ENCODE measurements around the gene CNTNAP5.

DNA sequence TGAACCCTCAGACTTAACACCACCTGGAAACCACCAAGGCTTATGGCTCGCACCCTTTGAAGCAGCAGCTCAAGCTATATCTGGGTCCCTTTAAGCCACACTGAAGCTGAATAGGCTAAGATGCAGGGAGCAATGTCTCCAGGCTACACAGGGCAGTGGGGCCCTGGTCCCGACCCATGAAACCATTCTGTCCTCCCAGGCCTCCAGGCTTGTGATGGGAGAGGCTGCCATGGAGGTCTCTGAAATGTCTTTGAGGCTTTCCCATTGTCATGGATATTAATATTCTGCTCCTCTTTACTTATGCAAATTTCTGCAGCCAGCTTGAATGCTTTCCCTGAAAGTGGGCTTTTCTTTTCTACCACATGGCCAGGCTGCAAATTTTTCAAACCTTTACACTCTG, 608.7 kb downstream of the CNTNAP5 start:
- no peak for TF ChIP-seq POLR2A (IDR thresholded peaks at IDR 0.05; ENCODE audit: low read depth)
- TF ChIP-seq, protein P1, sequence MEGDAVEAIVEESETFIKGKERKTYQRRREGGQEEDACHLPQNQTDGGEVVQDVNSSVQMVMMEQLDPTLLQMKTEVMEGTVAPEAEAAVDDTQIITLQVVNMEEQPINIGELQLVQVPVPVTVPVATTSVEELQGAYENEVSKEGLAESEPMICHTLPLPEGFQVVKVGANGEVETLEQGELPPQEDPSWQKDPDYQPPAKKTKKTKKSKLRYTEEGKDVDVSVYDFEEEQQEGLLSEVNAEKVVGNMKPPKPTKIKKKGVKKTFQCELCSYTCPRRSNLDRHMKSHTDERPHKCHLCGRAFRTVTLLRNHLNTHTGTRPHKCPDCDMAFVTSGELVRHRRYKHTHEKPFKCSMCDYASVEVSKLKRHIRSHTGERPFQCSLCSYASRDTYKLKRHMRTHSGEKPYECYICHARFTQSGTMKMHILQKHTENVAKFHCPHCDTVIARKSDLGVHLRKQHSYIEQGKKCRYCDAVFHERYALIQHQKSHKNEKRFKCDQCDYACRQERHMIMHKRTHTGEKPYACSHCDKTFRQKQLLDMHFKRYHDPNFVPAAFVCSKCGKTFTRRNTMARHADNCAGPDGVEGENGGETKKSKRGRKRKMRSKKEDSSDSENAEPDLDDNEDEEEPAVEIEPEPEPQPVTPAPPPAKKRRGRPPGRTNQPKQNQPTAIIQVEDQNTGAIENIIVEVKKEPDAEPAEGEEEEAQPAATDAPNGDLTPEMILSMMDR (IDR thresholded peaks at IDR 0.05) = no peak

Measured in esophagus muscularis mucosa (tissue), 3 donors.